ENCODE data around the gene TBC1D22A. TPM values are rescaled to one million over a fixed set of nuclear protein-coding genes. Genes with fewer than 3 reads are reported as not detected.

Gene TBC1D22A
- total RNA-seq, 1 donor from 2014 or later: 14.3 TPM

- no peaks in the 10 kb centered on the region for H3K4me1 Mint-ChIP-seq
- H3K9me3 Mint-ChIP-seq: no peaks in the 10 kb centered on the region
- no peak overlapping the region for H3K4me3 Mint-ChIP-seq
- no peak overlapping the region for H3K27ac Mint-ChIP-seq (ENCODE audit: unreplicated experiment)
- DNase-seq (ENCODE audit: low read depth, low spot score): no peak
- TF ChIP-seq, protein P1, sequence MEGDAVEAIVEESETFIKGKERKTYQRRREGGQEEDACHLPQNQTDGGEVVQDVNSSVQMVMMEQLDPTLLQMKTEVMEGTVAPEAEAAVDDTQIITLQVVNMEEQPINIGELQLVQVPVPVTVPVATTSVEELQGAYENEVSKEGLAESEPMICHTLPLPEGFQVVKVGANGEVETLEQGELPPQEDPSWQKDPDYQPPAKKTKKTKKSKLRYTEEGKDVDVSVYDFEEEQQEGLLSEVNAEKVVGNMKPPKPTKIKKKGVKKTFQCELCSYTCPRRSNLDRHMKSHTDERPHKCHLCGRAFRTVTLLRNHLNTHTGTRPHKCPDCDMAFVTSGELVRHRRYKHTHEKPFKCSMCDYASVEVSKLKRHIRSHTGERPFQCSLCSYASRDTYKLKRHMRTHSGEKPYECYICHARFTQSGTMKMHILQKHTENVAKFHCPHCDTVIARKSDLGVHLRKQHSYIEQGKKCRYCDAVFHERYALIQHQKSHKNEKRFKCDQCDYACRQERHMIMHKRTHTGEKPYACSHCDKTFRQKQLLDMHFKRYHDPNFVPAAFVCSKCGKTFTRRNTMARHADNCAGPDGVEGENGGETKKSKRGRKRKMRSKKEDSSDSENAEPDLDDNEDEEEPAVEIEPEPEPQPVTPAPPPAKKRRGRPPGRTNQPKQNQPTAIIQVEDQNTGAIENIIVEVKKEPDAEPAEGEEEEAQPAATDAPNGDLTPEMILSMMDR (conservative IDR thresholded peaks at IDR 0.05): no peak
- H3K27me3 Mint-ChIP-seq (ENCODE audit: low read depth): peaks cover 8% of the 10 kb centered on the region
- no peaks in the 10 kb centered on the region for H3K36me3 Mint-ChIP-seq (ENCODE audit: low read depth)
Observed at GRCh38 chr22:47207387-47207786, 444.9 kb downstream of the TBC1D22A start.

GRCh38 chr22:47207846-47208554 lies 445.6 kb downstream of the TBC1D22A start:
- DNase-seq (ENCODE audit: low read depth, low spot score): no peak
- Mint-ChIP-seq H3K36me3 (ENCODE audit: low read depth) (peaks cover 4% of the 10 kb centered on the region), H3K4me3 (no peak overlapping the region), H3K27me3 (ENCODE audit: low read depth) (peaks cover 8% of the 10 kb centered on the region), H3K9me3 (peaks cover 5% of the 10 kb centered on the region), H3K27ac (ENCODE audit: unreplicated experiment) (no peak overlapping the region), H3K4me1 (no peaks in the 10 kb centered on the region)
- TF ChIP-seq, protein P1 (conservative IDR thresholded peaks at IDR 0.05): no peak

- DNase-seq (ENCODE audit: low read depth, low spot score): no peak
- Mint-ChIP-seq H3K27me3 (ENCODE audit: low read depth) (peaks cover 8% of the 10 kb centered on the region), H3K9me3 (peaks cover 5% of the 10 kb centered on the region), H3K4me1 (no peaks in the 10 kb centered on the region), H3K27ac (ENCODE audit: unreplicated experiment) (no peak overlapping the region), H3K4me3 (no peak overlapping the region), H3K36me3 (ENCODE audit: low read depth) (peaks cover 6% of the 10 kb centered on the region)
- TF ChIP-seq, protein P1 (conservative IDR thresholded peaks at IDR 0.05): no peak
Observed at GRCh38 chr22:47208630-47209029, 446.2 kb downstream of the TBC1D22A start.

DNA sequence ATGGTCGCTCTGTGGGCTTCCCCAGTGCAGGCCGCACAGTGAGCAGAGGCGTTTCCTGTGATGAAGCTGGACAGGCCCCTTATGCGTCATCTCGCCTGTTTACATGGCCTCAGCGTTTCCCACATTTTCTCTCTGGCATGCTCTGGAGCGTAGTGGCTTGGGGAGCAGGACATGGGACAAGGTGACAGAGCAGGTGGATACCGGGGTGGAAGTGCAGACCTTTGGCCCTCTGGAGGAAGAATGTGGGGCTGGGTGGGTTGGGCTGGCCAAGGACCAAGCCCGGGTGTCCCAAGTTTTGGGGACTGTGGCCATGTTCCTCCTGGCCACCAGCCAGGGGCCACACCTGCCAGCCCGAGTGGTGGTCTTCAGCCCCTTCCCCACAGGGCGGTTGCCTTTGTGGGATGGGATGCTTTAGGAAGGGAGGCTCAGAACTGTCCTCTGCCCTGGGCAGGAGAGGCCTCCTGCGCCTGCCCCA lies 446.6 kb downstream of the TBC1D22A start:
- H3K27ac Mint-ChIP-seq (ENCODE audit: unreplicated experiment): no peak overlapping the region
- no peaks in the 10 kb centered on the region for H3K4me1 Mint-ChIP-seq
- H3K36me3 Mint-ChIP-seq (ENCODE audit: low read depth): peaks cover 6% of the 10 kb centered on the region
- peaks cover 5% of the 10 kb centered on the region for H3K27me3 Mint-ChIP-seq (ENCODE audit: low read depth)
- DNase-seq (ENCODE audit: low read depth, low spot score): no peak
- TF ChIP-seq, protein P1 (conservative IDR thresholded peaks at IDR 0.05): no peak
- H3K9me3 Mint-ChIP-seq: peaks cover 5% of the 10 kb centered on the region
- no peak overlapping the region for H3K4me3 Mint-ChIP-seq

DNA sequence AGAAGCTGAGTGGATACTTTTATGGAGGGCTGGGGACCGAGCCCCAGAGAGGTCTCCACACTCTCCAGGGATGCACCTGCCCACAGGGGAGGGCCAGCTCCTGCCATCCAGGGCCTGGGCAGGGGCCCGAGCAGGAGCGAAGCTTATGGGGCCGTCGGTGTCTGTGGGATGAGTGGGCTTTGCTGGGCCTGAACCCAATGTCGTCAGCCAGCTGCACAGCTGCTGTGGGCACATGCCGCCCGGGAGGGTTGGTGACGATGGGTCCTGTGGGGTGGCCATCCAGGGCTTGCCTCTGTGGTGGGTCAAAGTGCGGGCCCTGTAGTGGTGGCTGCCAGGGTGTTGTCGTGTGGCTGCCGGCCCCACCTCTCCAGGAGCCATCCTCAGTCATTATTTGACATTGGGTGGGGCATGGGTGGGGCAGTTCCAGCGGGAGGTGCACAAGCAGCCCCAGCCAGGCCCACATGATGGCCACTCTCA lies 447.1 kb downstream of the TBC1D22A start:
- Mint-ChIP-seq H3K4me3 (no peak overlapping the region), H3K36me3 (ENCODE audit: low read depth) (peaks cover 6% of the 10 kb centered on the region), H3K27ac (ENCODE audit: unreplicated experiment) (no peak overlapping the region), H3K9me3 (peaks cover 5% of the 10 kb centered on the region), H3K4me1 (no peaks in the 10 kb centered on the region), H3K27me3 (ENCODE audit: low read depth) (peaks cover 1% of the 10 kb centered on the region)
- TF ChIP-seq, protein P1 (conservative IDR thresholded peaks at IDR 0.05): no peak
- no peak for DNase-seq (ENCODE audit: low read depth, low spot score)

Measured in neural crest cell (in vitro differentiated cells).